Measurements from ENCODE around the gene NCAM1.

The NCAM1 gene

DNA sequence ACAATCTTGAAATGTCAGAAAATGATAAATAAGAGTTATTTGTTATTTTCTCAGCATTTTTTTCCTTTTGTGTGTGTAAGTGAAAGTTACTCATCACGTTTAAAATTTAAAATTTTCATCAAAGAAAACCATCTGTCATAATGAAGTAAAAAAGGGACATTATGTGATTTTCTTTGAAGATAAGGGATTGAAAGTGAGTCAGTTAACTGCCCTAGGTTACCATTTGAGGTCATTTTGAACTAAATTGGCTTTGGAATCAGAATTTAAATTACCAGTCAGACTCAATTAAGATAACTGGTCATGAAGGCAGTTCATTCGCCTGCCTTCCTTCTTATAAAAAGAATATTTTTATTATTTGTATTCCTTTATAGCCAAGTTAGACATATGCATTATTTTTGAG lies 14.3 kb downstream of the NCAM1 start:
- no peaks in the 10 kb centered on the region for H3K27me3 ChIP-seq (ENCODE audit: low read length)
- no peak for TF ChIP-seq EZH2phosphoT487 (conservative IDR thresholded peaks at IDR 0.05; ENCODE audit: low read length)
- TF ChIP-seq, protein P1, sequence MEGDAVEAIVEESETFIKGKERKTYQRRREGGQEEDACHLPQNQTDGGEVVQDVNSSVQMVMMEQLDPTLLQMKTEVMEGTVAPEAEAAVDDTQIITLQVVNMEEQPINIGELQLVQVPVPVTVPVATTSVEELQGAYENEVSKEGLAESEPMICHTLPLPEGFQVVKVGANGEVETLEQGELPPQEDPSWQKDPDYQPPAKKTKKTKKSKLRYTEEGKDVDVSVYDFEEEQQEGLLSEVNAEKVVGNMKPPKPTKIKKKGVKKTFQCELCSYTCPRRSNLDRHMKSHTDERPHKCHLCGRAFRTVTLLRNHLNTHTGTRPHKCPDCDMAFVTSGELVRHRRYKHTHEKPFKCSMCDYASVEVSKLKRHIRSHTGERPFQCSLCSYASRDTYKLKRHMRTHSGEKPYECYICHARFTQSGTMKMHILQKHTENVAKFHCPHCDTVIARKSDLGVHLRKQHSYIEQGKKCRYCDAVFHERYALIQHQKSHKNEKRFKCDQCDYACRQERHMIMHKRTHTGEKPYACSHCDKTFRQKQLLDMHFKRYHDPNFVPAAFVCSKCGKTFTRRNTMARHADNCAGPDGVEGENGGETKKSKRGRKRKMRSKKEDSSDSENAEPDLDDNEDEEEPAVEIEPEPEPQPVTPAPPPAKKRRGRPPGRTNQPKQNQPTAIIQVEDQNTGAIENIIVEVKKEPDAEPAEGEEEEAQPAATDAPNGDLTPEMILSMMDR (IDR thresholded peaks at IDR 0.05; ENCODE audit: insufficient read depth, low read length, poor library complexity, severe bottlenecking) = no peak
- no peak overlapping the region for H3K4me2 ChIP-seq (ENCODE audit: low read depth, low read length, poor library complexity, severe bottlenecking)
- no peaks in the 10 kb centered on the region; the same call in 1 of the 2 replicates for H3K9me2 ChIP-seq (replicated peaks; ENCODE audit: insufficient read depth, low read length)
- H2AFZ ChIP-seq (ENCODE audit: low read depth, low read length, severe bottlenecking) = no peak overlapping the region
- H3K27ac ChIP-seq (ENCODE audit: low read depth, low read length) = no peak overlapping the region
- no peaks in the 10 kb centered on the region for H3K79me2 ChIP-seq (ENCODE audit: insufficient read depth, low read length)
- no peaks in the 10 kb centered on the region for H3F3A ChIP-seq (ENCODE audit: insufficient read depth)
- no peaks in the 10 kb centered on the region for H3K36me3 ChIP-seq (ENCODE audit: low read length)
- no peak overlapping the region for H3K9ac ChIP-seq (ENCODE audit: low read length)
- H3K9me3 ChIP-seq (ENCODE audit: insufficient read depth, low read length) = no peaks in the 10 kb centered on the region
- H3K4me3 ChIP-seq (ENCODE audit: insufficient read depth, low read length, poor library complexity, severe bottlenecking) = no peak overlapping the region
- H4K20me1 ChIP-seq (ENCODE audit: low read depth, low read length) = no peaks in the 10 kb centered on the region

DNA sequence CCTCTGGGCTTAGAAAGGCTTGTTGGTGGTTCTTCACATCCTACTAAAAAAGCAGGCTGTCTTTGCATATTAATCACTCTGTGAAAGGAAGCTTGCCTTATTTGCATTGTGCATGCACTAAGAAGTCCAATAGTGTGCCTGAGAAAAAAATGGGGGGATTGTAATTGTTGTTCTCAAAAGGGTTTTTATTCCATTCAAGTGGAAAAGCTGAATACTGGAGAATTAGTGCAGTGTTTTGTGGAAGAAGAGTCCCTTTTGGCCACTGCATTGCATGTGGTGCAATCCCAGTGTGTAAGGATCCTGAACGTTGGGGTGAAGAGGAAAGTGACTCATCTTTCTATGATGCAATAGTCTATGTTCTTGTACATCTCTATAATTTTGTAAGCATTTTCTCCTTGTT lies 16.5 kb downstream of the NCAM1 start:
- no peaks in the 10 kb centered on the region for H3K27me3 ChIP-seq (ENCODE audit: low read length)
- no peaks in the 10 kb centered on the region for H3F3A ChIP-seq (ENCODE audit: insufficient read depth)
- TF ChIP-seq, protein P1 (IDR thresholded peaks at IDR 0.05; ENCODE audit: insufficient read depth, low read length, poor library complexity, severe bottlenecking) = no peak
- no peak for TF ChIP-seq EZH2phosphoT487 (conservative IDR thresholded peaks at IDR 0.05; ENCODE audit: low read length)
- no peaks in the 10 kb centered on the region for H3K9me3 ChIP-seq (ENCODE audit: insufficient read depth, low read length)
- no peak overlapping the region for H2AFZ ChIP-seq (ENCODE audit: low read depth, low read length, severe bottlenecking)
- H3K4me3 ChIP-seq (ENCODE audit: insufficient read depth, low read length, poor library complexity, severe bottlenecking) = no peak overlapping the region
- no peaks in the 10 kb centered on the region for H3K9me2 ChIP-seq (replicated peaks; ENCODE audit: insufficient read depth, low read length)
- H4K20me1 ChIP-seq (ENCODE audit: low read depth, low read length) = no peaks in the 10 kb centered on the region
- no peaks in the 10 kb centered on the region for H3K36me3 ChIP-seq (ENCODE audit: low read length)
- H3K9ac ChIP-seq (ENCODE audit: low read length) = no peak overlapping the region
- H3K4me2 ChIP-seq (ENCODE audit: low read depth, low read length, poor library complexity, severe bottlenecking) = no peak overlapping the region
- no peaks in the 10 kb centered on the region for H3K79me2 ChIP-seq (ENCODE audit: insufficient read depth, low read length)
- H3K27ac ChIP-seq (ENCODE audit: low read depth, low read length) = no peak overlapping the region

DNA sequence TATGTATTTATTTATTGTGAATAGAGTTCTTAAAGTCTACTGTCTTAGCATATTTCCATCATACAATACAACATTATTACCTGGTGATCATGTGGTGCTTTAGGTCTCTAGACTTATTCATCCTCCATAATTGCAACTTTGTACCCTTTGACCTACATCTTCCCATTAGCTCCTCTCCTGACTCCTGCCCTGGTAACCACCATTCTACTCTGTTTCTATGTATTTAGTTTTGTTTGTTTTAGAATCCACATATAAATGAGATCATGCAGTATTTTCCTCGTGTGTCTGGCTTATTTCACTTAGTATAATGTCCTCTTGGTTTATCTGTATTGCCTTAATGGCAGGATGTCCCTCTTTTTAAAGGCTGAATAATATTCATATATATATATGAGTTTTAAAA lies 22.7 kb downstream of the NCAM1 start:
- H3K79me2 ChIP-seq (ENCODE audit: insufficient read depth, low read length) = no peaks in the 10 kb centered on the region
- H4K20me1 ChIP-seq (ENCODE audit: low read depth, low read length) = no peaks in the 10 kb centered on the region
- no peaks in the 10 kb centered on the region for H3K9me2 ChIP-seq (replicated peaks; ENCODE audit: insufficient read depth, low read length)
- no peak overlapping the region for H3K4me3 ChIP-seq (ENCODE audit: insufficient read depth, low read length, poor library complexity, severe bottlenecking)
- H3K9me3 ChIP-seq (ENCODE audit: insufficient read depth, low read length) = no peaks in the 10 kb centered on the region
- no peaks in the 10 kb centered on the region for H3F3A ChIP-seq (ENCODE audit: insufficient read depth)
- H3K4me2 ChIP-seq (ENCODE audit: low read depth, low read length, poor library complexity, severe bottlenecking) = no peak overlapping the region
- H3K27ac ChIP-seq (ENCODE audit: low read depth, low read length) = no peak overlapping the region
- H3K27me3 ChIP-seq (ENCODE audit: low read length) = no peaks in the 10 kb centered on the region
- no peak overlapping the region for H3K9ac ChIP-seq (ENCODE audit: low read length)
- no peak overlapping the region for H2AFZ ChIP-seq (ENCODE audit: low read depth, low read length, severe bottlenecking)
- no peaks in the 10 kb centered on the region for H3K36me3 ChIP-seq (ENCODE audit: low read length)
- TF ChIP-seq, protein P1 (IDR thresholded peaks at IDR 0.05; ENCODE audit: insufficient read depth, low read length, poor library complexity, severe bottlenecking) = no peak
- TF ChIP-seq EZH2phosphoT487 (conservative IDR thresholded peaks at IDR 0.05; ENCODE audit: low read length) = no peak

Data from SU-DHL-6 (cell line).